HEK293T (cell line): ENCODE results near the gene SYNJ2.

Source experiments
- CTCF ChIA-PET: fragments of 350-600 bp; formaldehyde crosslinking; extraction: SDS; loops from one replicate; lab custom pipeline; 2021; ENCODE audit warnings: antibody characterized with exemption, inconsistent platforms; lab: Yijun Ruan, JAX
- POLR2A ChIA-PET: fragments of 350-600 bp; formaldehyde crosslinking; extraction: SDS; loops from one replicate; lab custom pipeline; 2020; ENCODE audit warnings: antibody characterized with exemption, inconsistent platforms; lab: Yijun Ruan, JAX
- DNase-seq: peaks from one replicate; pipeline ENCODE4 v3.0.0; 2012; ENCODE audit warnings: mixed read lengths; ENCODE audit errors: extremely low spot score
- ARNT ChIP-seq: fragments of 450-650 bp; IDR thresholded peaks from 2 replicates; pipeline ENCODE4 v1.6.1; 2017; ENCODE audit warnings: mild to moderate bottlenecking
- BHLHE40 ChIP-seq: fragments of 450-650 bp; IDR thresholded peaks from 2 replicates; pipeline ENCODE4 v1.6.1; 2016; ENCODE audit warnings: mild to moderate bottlenecking, moderate library complexity, borderline replicate concordance
- CTBP1 ChIP-seq: fragments of 450-650 bp; IDR thresholded peaks from 2 replicates; pipeline ENCODE4 v1.6.1; 2016; ENCODE audit warnings: borderline replicate concordance
- ELF4 ChIP-seq: fragments of 450-650 bp; IDR thresholded peaks from 2 replicates; pipeline ENCODE4 v1.6.1; 2017; ENCODE audit warnings: antibody characterized with exemption
- FOXA1 ChIP-seq: fragments of 450-650 bp; IDR thresholded peaks from 2 replicates; pipeline ENCODE4 v1.6.1; 2016; ENCODE audit warnings: mild to moderate bottlenecking
- FOXK2 ChIP-seq: fragments of 450-650 bp; IDR thresholded peaks from 2 replicates; pipeline ENCODE4 v1.6.1; 2016; ENCODE audit warnings: mild to moderate bottlenecking
- FOXM1 ChIP-seq: fragments of 450-650 bp; IDR thresholded peaks from 2 replicates; pipeline ENCODE4 v1.6.1; 2017; ENCODE audit warnings: mild to moderate bottlenecking, borderline replicate concordance
- HDGF ChIP-seq: fragments of 450-650 bp; IDR thresholded peaks from 2 replicates; pipeline ENCODE4 v1.6.1; 2017; ENCODE audit warnings: antibody characterized with exemption, borderline replicate concordance
- L3MBTL2 ChIP-seq: fragments of 450-650 bp; conservative IDR thresholded peaks from 2 replicates; pipeline ENCODE4 v1.6.1; 2016; ENCODE audit warnings: mild to moderate bottlenecking
- LEF1 ChIP-seq: fragments of 450-650 bp; IDR thresholded peaks from 2 replicates; pipeline ENCODE4 v1.6.1; 2017; ENCODE audit warnings: mild to moderate bottlenecking, borderline replicate concordance
- NFRKB ChIP-seq: fragments of 450-650 bp; IDR thresholded peaks from 2 replicates; pipeline ENCODE4 v1.6.1; 2016; ENCODE audit warnings: mild to moderate bottlenecking, moderate library complexity
- SP1 ChIP-seq: fragments of 450-650 bp; IDR thresholded peaks from 2 replicates; pipeline ENCODE4 v1.6.1; 2017
- SUZ12 ChIP-seq: fragments of 450-650 bp; IDR thresholded peaks from 2 replicates; pipeline ENCODE4 v1.6.1; 2016; ENCODE audit warnings: mild to moderate bottlenecking
- TARDBP ChIP-seq: fragments of 450-650 bp; IDR thresholded peaks from 2 replicates; pipeline ENCODE4 v1.6.1; 2016
- ZNF384 ChIP-seq: fragments of 450-650 bp; IDR thresholded peaks from 2 replicates; pipeline ENCODE4 v1.6.1; 2016
- TF ChIP-seq, protein P1 (sequence below): fragments of 450-650 bp; IDR thresholded peaks from 2 replicates; pipeline ENCODE4 v1.6.1; 2016

The SYNJ2 gene

DNA sequence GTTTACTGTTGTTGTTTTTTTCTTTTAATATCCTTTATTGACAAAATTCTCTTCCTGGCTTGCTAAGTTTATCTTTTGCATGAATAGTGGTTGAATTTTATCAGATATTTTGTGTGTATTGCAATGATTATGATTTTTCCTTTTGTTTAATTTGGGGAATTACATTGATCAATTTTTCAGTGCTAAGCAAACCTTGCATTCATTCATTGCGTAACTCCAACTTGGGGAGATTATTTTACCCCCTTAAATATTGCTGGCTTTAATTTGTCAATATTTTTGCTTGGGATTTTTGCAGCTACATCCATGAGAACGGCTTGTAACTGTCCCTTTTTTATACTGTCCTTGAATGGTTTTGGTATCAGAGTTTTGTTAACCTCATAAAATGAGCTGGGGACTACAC, 123.0 kb downstream of the SYNJ2 start:
- no peak for DNase-seq
- ChIA-PET CTCF (no interaction called here), POLR2A (no interaction called here)
- TF ChIP-seq ZNF384 (no peak), LEF1 (no peak), TARDBP (no peak)

DNA sequence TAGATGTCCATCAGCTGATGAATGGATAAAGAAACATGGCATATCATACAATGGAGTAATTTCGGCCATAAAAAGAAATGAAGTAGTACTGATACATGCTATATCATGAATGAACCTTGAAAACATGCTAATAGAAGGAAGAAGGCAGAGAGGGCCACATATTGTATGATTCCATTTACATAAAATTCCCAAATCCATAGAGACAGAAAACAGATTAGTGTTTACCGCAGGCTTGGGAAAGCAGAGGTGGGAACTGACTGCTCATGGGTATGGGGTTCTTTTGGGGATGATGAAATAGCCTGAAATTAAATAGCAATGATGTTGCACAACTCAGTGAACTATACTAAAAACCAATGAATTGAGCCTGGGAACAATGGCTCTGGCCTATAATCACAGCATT, 128.1 kb downstream of the SYNJ2 start:
- POLR2A ChIA-PET: no interaction called here
- no peak for TF ChIP-seq L3MBTL2
- TF ChIP-seq ARNT: no peak
- no peak for TF ChIP-seq FOXK2
- no peak for TF ChIP-seq BHLHE40
- TF ChIP-seq SP1: no peak
- TF ChIP-seq FOXM1: no peak
- TF ChIP-seq CTBP1: no peak
- no peak for TF ChIP-seq ELF4
- no peak for TF ChIP-seq NFRKB
- TF ChIP-seq ZNF384: no peak
- TF ChIP-seq TARDBP: no peak
- no peak for TF ChIP-seq LEF1
- no peak for TF ChIP-seq SUZ12
- TF ChIP-seq HDGF: no peak
- TF ChIP-seq, protein P1, sequence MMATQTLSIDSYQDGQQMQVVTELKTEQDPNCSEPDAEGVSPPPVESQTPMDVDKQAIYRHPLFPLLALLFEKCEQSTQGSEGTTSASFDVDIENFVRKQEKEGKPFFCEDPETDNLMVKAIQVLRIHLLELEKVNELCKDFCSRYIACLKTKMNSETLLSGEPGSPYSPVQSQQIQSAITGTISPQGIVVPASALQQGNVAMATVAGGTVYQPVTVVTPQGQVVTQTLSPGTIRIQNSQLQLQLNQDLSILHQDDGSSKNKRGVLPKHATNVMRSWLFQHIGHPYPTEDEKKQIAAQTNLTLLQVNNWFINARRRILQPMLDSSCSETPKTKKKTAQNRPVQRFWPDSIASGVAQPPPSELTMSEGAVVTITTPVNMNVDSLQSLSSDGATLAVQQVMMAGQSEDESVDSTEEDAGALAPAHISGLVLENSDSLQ: no peak
- no peak for TF ChIP-seq FOXA1
- no peak for DNase-seq
- CTCF ChIA-PET: no interaction called here

DNA sequence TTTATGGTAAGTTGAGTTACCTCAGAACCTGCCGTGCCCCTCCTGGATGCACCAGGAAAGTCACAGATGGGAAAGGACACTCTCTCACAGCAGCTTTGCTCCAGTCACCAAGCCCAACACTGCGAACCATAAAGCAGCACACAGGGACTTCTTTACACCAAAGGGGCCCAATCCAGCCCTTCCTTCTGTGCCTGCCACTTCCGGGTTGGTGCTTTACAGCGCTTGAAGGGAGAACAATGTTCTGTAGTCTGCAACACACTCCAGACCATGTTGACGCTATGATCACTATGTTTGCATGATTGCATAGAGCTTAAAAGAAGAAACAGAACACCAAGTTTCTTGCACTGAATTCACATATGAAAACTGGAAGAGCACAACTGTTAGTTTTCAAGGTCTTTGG, 129.3 kb downstream of the SYNJ2 start:
- ChIA-PET CTCF (no interaction called here), POLR2A (no interaction called here)
- DNase-seq: no peak
- no peak for TF ChIP-seq ELF4
- TF ChIP-seq NFRKB: no peak
- TF ChIP-seq L3MBTL2: no peak
- no peak for TF ChIP-seq SP1
- no peak for TF ChIP-seq CTBP1
- TF ChIP-seq FOXK2: no peak
- no peak for TF ChIP-seq FOXA1
- TF ChIP-seq LEF1: no peak
- no peak for TF ChIP-seq SUZ12
- no peak for TF ChIP-seq HDGF

DNA sequence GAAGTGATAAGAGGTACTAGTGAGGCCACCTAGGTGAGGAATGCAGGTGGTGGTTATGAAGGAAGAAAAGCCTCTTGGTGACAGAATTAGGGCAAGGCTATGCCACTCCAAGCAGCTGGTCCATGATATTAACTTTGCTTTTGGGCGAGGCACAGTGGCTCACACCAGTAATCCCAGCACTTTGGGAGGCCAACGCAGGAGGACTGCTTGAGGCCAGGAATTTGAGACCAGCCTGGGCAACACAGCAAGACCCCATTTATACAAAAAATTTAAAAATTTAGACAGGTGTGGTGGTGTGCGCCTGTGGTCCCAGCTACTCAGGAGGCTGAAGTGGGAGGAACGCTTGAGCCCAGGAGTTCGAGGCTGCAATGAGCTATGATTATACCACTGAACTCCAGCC, 130.3 kb downstream of the SYNJ2 start:
- ChIA-PET POLR2A (no interaction called here), CTCF (no interaction called here)
- DNase-seq: no peak
- TF ChIP-seq ARNT (no peak), FOXA1 (no peak), SUZ12 (no peak), CTBP1 (no peak), TARDBP (no peak), BHLHE40 (no peak), HDGF (no peak), FOXM1 (no peak), L3MBTL2 (no peak), LEF1 (no peak), NFRKB (no peak), ZNF384 (no peak)
- TF ChIP-seq, protein P1: no peak

DNA sequence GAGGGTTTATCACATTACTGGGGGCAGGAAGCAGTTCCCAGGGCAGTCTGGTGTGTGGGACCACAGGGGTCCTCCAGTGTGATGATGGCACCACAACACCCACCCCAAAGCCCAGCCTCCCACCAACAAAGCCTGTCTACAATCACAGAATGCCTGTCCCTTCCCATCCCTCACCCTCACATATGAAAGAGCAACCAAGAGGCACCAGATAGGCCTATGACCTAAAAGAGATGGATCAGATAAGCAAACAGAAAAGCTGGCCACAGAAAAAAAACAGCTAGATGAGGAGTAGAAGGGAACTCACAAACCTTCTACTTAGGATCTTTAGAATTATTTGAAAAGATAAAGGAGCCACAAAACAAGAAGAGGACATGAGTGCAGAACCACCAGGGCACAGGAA, 132.1 kb downstream of the SYNJ2 start:
- ChIA-PET CTCF (no interaction called here), POLR2A (no interaction called here)
- TF ChIP-seq FOXA1: no peak
- TF ChIP-seq FOXK2: no peak
- no peak for TF ChIP-seq FOXM1
- TF ChIP-seq SUZ12: no peak
- no peak for TF ChIP-seq CTBP1
- no peak for TF ChIP-seq SP1
- no peak for TF ChIP-seq HDGF
- no peak for TF ChIP-seq ELF4
- no peak for TF ChIP-seq ZNF384
- DNase-seq: no peak

DNA sequence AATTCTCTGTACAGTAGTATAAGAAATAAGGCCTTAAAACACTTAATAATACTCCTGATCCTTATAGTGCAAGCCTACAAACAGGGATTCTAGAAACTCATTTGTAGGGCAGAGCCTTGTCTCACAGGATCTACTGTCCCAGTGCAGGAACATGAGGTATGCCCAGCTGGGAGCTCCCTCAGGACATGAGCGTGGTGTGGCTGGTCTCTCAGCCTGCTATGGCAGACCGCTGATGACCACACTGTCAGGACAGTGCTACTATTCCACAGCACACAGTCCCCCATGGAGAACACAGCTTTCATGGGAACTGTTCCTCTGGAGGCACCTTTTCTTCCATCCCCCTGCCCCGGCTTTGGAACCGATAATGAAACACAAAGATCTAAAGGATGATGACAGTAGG, 133.4 kb downstream of the SYNJ2 start:
- CTCF ChIA-PET: interaction anchor here (0.8 kb wide), 1 partner anchor 15 kb away, joined by 5 read pairs; no protein-coding TSS in a partner anchor
- TF ChIP-seq, protein P1: no peak
- DNase-seq: no peak
- POLR2A ChIA-PET: no interaction called here

DNA sequence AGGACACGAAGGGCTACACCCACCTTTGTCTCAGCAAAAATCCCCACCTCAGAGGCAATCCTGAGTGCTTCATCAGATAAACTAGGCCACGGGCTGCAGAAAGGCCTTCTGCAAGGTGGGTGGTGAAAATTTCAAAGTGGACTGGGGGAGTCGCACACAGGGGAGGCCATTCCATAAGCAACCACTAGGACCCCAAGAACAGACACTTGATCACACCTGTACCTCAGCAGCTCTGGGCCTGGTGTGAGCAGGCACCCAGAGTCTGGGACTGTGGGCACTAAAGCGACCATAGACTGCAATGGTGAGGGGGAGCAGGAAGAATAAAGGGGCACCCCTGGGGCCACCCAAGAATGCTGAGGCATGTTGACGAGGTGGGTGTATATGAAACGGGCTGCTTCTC, 133.8 kb downstream of the SYNJ2 start:
- ChIA-PET POLR2A (no interaction called here), CTCF (interaction anchor here (0.8 kb wide), 1 partner anchor 16 kb away, joined by 5 read pairs; no protein-coding TSS in a partner anchor)
- TF ChIP-seq SP1 (no peak), FOXK2 (no peak), ELF4 (no peak), ZNF384 (no peak), NFRKB (no peak), BHLHE40 (no peak), L3MBTL2 (no peak), FOXA1 (no peak), FOXM1 (no peak), ARNT (no peak), TARDBP (no peak), HDGF (no peak), SUZ12 (no peak), CTBP1 (no peak), LEF1 (no peak)
- TF ChIP-seq, protein P1: no peak

More for the DNA sequence above, 133.8 kb downstream of the SYNJ2 start:
- DNase-seq: no peak
